GM19025 (cell line): ENCODE results near the gene TWIST1.

Experiments used
- ATAC-seq: cut with Tn5 transposase; IDR thresholded peaks from one replicate; pipeline ENCODE4 v1.9.1; 2021; ENCODE audit warnings: mild to moderate bottlenecking, low read depth, moderate library complexity; ENCODE audit not compliant: unreplicated experiment

The TWIST1 gene

DNA sequence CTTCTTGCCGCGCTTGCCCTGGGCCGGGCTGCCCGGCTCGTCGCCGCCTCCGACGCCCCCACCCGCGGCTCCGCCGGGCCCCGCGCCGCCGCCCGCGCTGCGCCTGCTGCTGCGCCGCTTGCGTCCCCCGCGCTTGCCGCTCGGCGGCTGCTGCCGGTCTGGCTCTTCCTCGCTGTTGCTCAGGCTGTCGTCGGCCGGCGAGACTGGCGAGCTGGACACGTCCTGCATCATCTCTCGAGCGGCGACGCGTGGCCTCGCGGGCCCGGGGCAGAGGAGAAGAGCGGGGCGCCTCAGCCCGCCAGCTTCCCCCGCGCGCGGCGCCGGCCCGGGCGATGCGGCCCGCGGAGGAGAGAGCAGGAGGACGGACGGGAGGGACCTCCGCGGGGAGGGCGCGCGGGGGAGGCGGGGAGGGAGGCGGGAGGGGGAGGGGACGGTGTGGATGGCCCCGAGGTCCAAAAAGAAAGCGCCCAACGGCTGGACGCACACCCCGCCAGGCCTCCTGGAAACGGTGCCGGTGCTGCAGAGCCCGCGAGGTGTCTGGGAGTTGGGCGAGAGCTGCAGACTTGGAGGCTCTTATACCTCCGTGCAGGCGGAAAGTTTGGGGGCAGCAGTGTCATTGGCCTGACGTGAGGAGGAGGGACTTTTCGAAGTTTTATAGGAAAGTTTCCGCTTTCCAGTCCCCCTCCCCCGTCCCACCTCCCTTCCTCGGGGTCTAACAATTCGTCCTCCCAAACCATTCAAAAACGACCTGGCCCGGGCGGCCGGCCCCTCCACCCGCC lies at the start of gene TWIST1:
TSS of gene TWIST1 (minus strand) at position 546 of the 779 bp plus-strand sequence. CDS start at position 231, 315 bp downstream.
- no peak for ATAC-seq

GRCh38 chr7:19161671-19162070 lies 44.2 kb upstream of the TWIST1 start:
- ATAC-seq = no peak

DNA sequence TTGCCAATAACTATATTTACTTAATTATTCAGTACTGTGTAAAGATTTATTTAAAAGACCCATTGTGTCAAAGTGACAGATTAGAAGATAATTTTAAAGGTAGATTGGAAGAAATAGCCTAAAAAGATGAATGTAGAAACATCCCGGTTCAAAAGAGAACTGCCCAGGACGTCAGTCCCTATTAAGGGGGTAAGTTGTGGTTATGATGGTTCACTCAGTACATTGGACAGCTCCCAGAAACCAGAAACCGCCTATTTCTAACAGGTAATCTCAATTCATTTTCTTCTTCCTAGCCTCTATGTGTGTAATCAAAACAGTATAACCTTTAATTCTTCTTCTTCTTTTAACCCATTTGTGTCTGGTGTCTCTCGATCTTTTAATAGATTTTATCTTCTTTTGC lies 29.3 kb upstream of the TWIST1 start:
- no peak for ATAC-seq

- ATAC-seq = no peak
Observed at GRCh38 chr7:19145434-19146115, 28.1 kb upstream of the TWIST1 start.

GRCh38 chr7:19144661-19145433 lies 27.4 kb upstream of the TWIST1 start, which contains the start of gene FERD3L:
Gene FERD3L, minus strand, starts transcription at chr7:19145421. Its CDS starts 59 bp downstream, at chr7:19145362.
- ATAC-seq = no peak

GRCh38 chr7:19143881-19144574 lies 26.6 kb upstream of the TWIST1 start:
- ATAC-seq = no peak

GRCh38 chr7:19139706-19140327 lies 22.4 kb upstream of the TWIST1 start:
- no peak for ATAC-seq

GRCh38 chr7:19133886-19134285 lies 16.4 kb upstream of the TWIST1 start:
- no peak for ATAC-seq

- ATAC-seq = no peak
Observed at GRCh38 chr7:19133390-19133789, 16.0 kb upstream of the TWIST1 start.

DNA sequence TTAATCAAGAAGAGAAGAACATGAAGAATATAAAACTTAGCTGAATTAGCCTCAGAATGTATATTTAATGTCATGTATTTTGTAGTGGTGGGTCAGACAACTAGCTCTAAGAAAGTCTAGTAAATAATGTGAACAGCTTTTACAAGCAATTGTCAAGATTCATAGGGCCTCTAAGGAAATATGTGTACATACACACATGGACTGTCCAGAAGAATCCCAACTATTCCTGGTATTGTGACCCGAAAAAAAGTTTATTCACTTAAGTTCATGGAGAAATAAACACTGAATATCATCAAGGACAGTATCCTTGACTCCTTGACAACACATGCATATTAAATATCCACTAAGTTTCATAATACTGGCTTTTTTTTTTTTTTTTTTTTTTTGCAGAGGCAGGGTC lies 11.4 kb upstream of the TWIST1 start:
- ATAC-seq = no peak

DNA sequence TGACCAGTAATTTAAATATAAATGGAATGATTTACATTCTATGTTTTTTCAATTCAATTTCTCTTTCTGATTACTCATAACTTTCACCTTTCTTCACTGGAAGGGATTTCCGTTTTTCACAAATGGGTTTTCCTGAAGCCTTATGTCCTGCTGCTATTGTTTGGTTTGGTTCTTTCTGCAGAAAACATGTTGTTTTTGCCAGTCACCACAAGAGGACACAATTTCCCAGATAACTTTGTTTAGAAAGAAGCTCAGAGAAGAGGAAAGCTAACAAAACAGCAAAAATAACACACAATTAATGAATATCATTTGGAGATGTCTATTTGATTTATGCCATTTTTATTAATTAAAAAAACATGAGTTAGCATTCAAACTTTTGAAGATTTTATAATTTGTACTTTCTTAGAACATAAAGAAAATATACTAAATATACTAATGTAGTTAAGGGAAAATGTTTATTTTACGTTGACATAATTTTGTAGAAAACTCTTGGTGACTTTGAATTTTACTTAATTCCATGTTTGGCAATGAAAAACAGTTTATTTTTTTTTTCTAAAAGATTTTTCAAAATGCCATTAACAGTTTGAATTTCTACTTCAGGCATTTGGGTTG lies 4.6 kb upstream of the TWIST1 start:
- ATAC-seq = no peak

DNA sequence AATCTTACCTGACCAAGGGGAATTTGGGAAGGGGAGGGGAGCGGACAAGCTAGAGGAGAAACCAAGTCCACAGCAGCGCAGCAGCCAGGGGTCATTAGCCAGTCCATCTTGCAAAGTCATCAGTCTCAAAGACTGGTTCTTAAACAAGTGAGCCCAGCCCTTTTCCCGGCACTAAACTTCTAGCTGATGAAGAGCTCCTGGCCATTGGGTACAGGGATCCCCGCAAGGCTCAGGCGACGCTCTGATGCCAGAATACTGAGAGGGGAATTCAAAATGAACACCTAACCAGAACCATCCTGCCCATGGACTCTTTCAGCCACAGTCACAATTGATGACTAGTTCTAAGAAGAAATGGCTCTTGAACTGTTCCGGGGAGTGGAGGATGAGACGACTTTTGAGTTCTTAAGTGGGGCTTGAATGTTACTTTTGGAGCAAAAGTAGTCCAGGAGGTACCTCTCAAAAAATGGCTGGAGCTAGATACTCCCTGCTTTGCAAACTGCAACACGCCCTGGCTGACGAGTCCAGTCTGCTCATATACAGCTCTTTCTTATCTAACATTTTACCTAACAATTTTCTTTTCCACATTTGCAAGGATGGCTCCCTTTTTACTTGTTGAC lies 2.5 kb upstream of the TWIST1 start:
- no peak for ATAC-seq

GRCh38 chr7:19119372-19119771 lies 1.9 kb upstream of the TWIST1 start:
- no peak for ATAC-seq

DNA sequence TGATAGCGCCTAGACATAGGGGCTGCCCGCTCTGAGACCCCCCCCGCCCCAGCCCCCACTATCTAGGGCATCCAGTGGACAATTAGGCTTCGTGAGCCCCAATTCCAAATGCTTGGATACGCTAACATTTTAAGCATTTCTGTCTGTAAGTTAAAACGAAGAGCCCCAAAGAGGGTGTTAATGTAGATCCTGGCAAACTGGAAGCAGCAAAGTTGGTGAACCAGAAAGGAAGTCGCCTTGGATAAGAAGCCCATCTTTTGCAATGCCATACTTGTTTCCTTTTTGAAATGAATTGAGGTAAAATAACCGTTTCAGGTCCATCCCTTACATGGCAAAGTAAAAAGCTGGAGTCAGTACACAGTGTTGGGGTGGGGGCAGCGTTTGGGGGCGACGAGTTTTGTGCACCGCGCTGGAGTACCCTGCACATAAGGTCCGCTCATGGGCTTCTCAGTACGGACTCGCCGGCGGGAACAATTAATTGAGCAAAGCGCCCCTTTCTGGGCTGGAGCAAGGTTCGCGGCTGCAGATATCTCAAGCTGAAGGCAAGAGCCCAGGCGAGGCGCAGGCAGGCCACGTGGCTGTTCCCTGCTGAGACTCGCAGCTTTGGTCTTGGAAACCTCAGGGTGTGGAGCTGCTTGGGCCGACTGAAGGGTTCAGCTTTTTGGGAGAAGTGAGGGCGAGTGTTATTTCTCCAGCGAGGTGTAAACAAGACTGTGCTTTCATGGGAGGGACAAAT lies 1.4 kb upstream of the TWIST1 start:
- no peak for ATAC-seq

GRCh38 chr7:19117870-19118608 lies 603 bp upstream of the TWIST1 start:
- ATAC-seq = no peak

GRCh38 chr7:19116121-19117090 lies 1.0 kb downstream of the TWIST1 start:
- ATAC-seq = no peak

DNA sequence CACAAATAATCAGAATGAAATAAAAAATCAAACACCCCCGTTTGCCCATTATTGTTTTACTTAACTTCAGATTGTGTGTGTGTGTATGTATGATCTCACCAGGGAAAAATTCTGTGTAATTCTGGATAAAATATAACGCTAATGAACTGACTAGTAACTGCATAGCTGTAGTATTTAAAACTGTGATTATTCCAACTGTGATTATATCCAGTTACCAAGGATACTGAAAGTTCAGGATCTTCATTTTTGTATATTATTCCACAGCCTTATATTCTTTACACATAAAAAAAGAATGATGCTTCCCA lies 2.9 kb downstream of the TWIST1 start:
- ATAC-seq = no peak
